KMS-11 (cell line): ENCODE measurements around the gene ABHD2.

Experiments used
- H2AFZ ChIP-seq: fragments of 200-600 bp; sonication (generic); 2 replicates; pipeline ENCODE4 v1.6.1; 2016; ENCODE audit warnings: antibody characterized with exemption, mixed run types, low read depth
- H3K27ac ChIP-seq: fragments of 200-600 bp; sonication (generic); 2 replicates; pipeline ENCODE4 v1.6.1; 2016; ENCODE audit warnings: mild to moderate bottlenecking, mixed run types
- H3K27me3 ChIP-seq: fragments of 200-600 bp; sonication (generic); 2 replicates; pipeline ENCODE4 v1.6.1; 2017; ENCODE audit warnings: mild to moderate bottlenecking, low read depth, mixed run types, moderate library complexity; ENCODE audit not compliant: insufficient read depth
- H3K36me3 ChIP-seq: fragments of 200-600 bp; sonication (generic); 2 replicates; pipeline ENCODE4 v1.6.1; 2017; ENCODE audit warnings: mild to moderate bottlenecking, mixed run types; ENCODE audit not compliant: insufficient read depth
- H3K4me1 ChIP-seq: fragments of 200-600 bp; sonication (generic); 2 replicates; pipeline ENCODE4 v1.6.1; 2016; ENCODE audit warnings: mild to moderate bottlenecking, low read depth, mixed run types; ENCODE audit not compliant: poor library complexity, severe bottlenecking
- H3K4me2 ChIP-seq: fragments of 200-600 bp; sonication (generic); 2 replicates; pipeline ENCODE4 v1.7.0; 2016; ENCODE audit warnings: mild to moderate bottlenecking, mixed run types
- H3K4me3 ChIP-seq: fragments of 200-600 bp; sonication (generic); IDR thresholded peaks from 2 replicates; pipeline ENCODE4 v1.6.1; 2017; ENCODE audit warnings: low read depth, low read length, mixed read lengths; ENCODE audit not compliant: insufficient read depth
- H3K79me2 ChIP-seq: fragments of 200-600 bp; sonication (generic); 2 replicates; pipeline ENCODE4 v1.6.1; 2016; ENCODE audit warnings: low read depth, mixed run types; ENCODE audit not compliant: insufficient read depth
- H3K9ac ChIP-seq: fragments of 200-600 bp; sonication (generic); 2 replicates; pipeline ENCODE4 v1.6.1; 2016; ENCODE audit warnings: mild to moderate bottlenecking, mixed run types
- H4K20me1 ChIP-seq: fragments of 200-600 bp; sonication (generic); 2 replicates; pipeline ENCODE4 v1.6.1; 2016; ENCODE audit warnings: mild to moderate bottlenecking, mixed run types; ENCODE audit not compliant: insufficient read depth
- CTCF ChIP-seq: fragments of 200-600 bp; sonication (generic); conservative IDR thresholded peaks from 2 replicates; pipeline ENCODE4 v1.6.1; 2017; ENCODE audit warnings: low read depth, mild to moderate bottlenecking, antibody characterized with exemption, low read length, moderate library complexity, mixed read lengths

The ABHD2 gene

GRCh38 chr15:89175617-89176191, 87.4 kb downstream of the ABHD2 start:
- Histone ChIP-seq H3K4me2 (no peak overlapping the region), H3K36me3 (no peaks in the 10 kb centered on the region)
- no peak for TF ChIP-seq CTCF

GRCh38 chr15:89177116-89177515, 88.9 kb downstream of the ABHD2 start:
- no peak for TF ChIP-seq CTCF
- peaks cover 10% of the 10 kb centered on the region for H3K4me1 ChIP-seq
- H3K79me2 ChIP-seq = no peaks in the 10 kb centered on the region
- no peaks in the 10 kb centered on the region for H3K27me3 ChIP-seq
- no peak overlapping the region for H3K4me3 ChIP-seq
- H2AFZ ChIP-seq = no peak overlapping the region
- no peaks in the 10 kb centered on the region for H4K20me1 ChIP-seq
- no peak overlapping the region for H3K4me2 ChIP-seq
- H3K9ac ChIP-seq = no peak overlapping the region
- no peak overlapping the region for H3K27ac ChIP-seq
- H3K36me3 ChIP-seq = no peaks in the 10 kb centered on the region

More at GRCh38 chr15:89175617-89176191, 87.4 kb downstream of the ABHD2 start:
- no peaks in the 10 kb centered on the region for H4K20me1 ChIP-seq
- H3K4me1 ChIP-seq = peaks cover 15% of the 10 kb centered on the region
- no peak overlapping the region for H3K9ac ChIP-seq
- H3K79me2 ChIP-seq = no peaks in the 10 kb centered on the region
- H3K27me3 ChIP-seq = no peaks in the 10 kb centered on the region
- no peak overlapping the region for H3K4me3 ChIP-seq
- no peak overlapping the region for H2AFZ ChIP-seq
- H3K27ac ChIP-seq = no peak overlapping the region

GRCh38 chr15:89177633-89178306, 89.5 kb downstream of the ABHD2 start:
- Histone ChIP-seq H3K79me2 (no peaks in the 10 kb centered on the region), H3K4me2 (no peak overlapping the region), H4K20me1 (no peaks in the 10 kb centered on the region), H3K27me3 (no peaks in the 10 kb centered on the region), H3K4me3 (no peak overlapping the region), H3K27ac (no peak overlapping the region), H3K4me1 (peaks cover 10% of the 10 kb centered on the region), H3K36me3 (no peaks in the 10 kb centered on the region), H3K9ac (no peak overlapping the region), H2AFZ (no peak overlapping the region)
- TF ChIP-seq CTCF = peak; percentile 91

GRCh38 chr15:89178307-89178977, 90.2 kb downstream of the ABHD2 start:
- Histone ChIP-seq H3K27ac (no peak overlapping the region), H3K79me2 (no peaks in the 10 kb centered on the region), H3K27me3 (no peaks in the 10 kb centered on the region), H3K4me2 (no peak overlapping the region), H3K4me1 (peaks cover 10% of the 10 kb centered on the region), H3K9ac (no peak overlapping the region), H2AFZ (no peak overlapping the region), H4K20me1 (no peaks in the 10 kb centered on the region), H3K36me3 (no peaks in the 10 kb centered on the region), H3K4me3 (no peak overlapping the region)
- no peak for TF ChIP-seq CTCF
